CD14-positive monocyte (primary cell): ENCODE measurements around the gene DYRK1B. TPM values are rescaled to one million over a fixed set of nuclear protein-coding genes. Genes with fewer than 3 reads are reported as not detected.

Experiments used
- DNase-seq, 3 donors: peaks; one replicate each; pipeline ENCODE4 v3.0.0-alpha.2; 2011 to 2022
- H2AFZ ChIP-seq: 2 replicates; pipeline ENCODE4 v1.6.0; 2012; ENCODE audit warnings: mild to moderate bottlenecking, low read depth, low read length, inconsistent platforms; ENCODE audit not compliant: insufficient read depth, poor library complexity, severe bottlenecking
- H3K27ac ChIP-seq, 2 donors: 1 replicate in 1 of 2; 2 replicates in 1 of 2; pipeline ENCODE4 v1.5.1; 2012 to 2013; ENCODE audit warnings: low read length in 2 of 2, control low read depth in 1 of 2, inconsistent platforms in 1 of 2, low read depth in 1 of 2, mild to moderate bottlenecking in 1 of 2
- H3K27me3 ChIP-seq, 2 donors: one replicate each; pipeline versions ENCODE4 v1.6.0 to v1.6.1; 2011 to 2013; ENCODE audit warnings: low read length in 2 of 2; ENCODE audit not compliant: control insufficient read depth in 2 of 2, insufficient read depth in 2 of 2
- H3K36me3 ChIP-seq, 2 donors: replicated peaks in 1 of 2; 1 replicate in 1 of 2; 2 replicates in 1 of 2; pipeline versions ENCODE4 v1.5.1 to v1.6.1; 2012 to 2013; ENCODE audit warnings: low read length in 2 of 2, control low read depth in 1 of 2, inconsistent platforms in 1 of 2, mild to moderate bottlenecking in 1 of 2; ENCODE audit not compliant: insufficient read depth in 2 of 2, control insufficient read depth in 1 of 2
- H3K4me1 ChIP-seq, 2 donors: 1 replicate in 1 of 2; 2 replicates in 1 of 2; pipeline versions ENCODE4 v1.5.1 to v1.6.1; 2012 to 2013; ENCODE audit warnings: low read length in 2 of 2, control low read depth in 1 of 2, inconsistent platforms in 1 of 2, mild to moderate bottlenecking in 1 of 2, moderate library complexity in 1 of 2; ENCODE audit not compliant: insufficient read depth in 2 of 2, control insufficient read depth in 1 of 2
- H3K4me2 ChIP-seq: replicated peaks from 2 replicates; pipeline ENCODE3; 2012; ENCODE audit warnings: low read length, moderate library complexity, mild to moderate bottlenecking; ENCODE audit not compliant: poor library complexity, severe bottlenecking; ENCODE audit errors: extremely low read depth
- H3K4me3 ChIP-seq, 3 experiments: fragments of 200-600 bp in 1 of 3; sonication (generic) in 1 of 3; replicated peaks in 1 of 3; 1 replicate in 2 of 3; 2 replicates in 1 of 3; pipeline ENCODE4 v1.5.1; 2011 to 2013; ENCODE audit warnings: low read length in 3 of 3, mild to moderate bottlenecking in 3 of 3, control low read depth in 2 of 3, low read depth in 2 of 3, inconsistent platforms in 1 of 3, moderate library complexity in 1 of 3
- H3K79me2 ChIP-seq: 2 replicates; pipeline ENCODE4 v1.6.0; 2012; ENCODE audit warnings: mild to moderate bottlenecking, control low read depth, inconsistent platforms, low read length, moderate library complexity; ENCODE audit not compliant: insufficient read depth
- H3K9ac ChIP-seq: 2 replicates; pipeline ENCODE4 v1.6.0; 2017; ENCODE audit warnings: low read length, mild to moderate bottlenecking; ENCODE audit not compliant: insufficient read depth, poor library complexity, severe bottlenecking
- H3K9me3 ChIP-seq, 2 donors: replicated peaks in 1 of 2; 1 replicate in 1 of 2; 2 replicates in 1 of 2; pipeline versions ENCODE4 v1.5.1 to v1.6.1; 2012 to 2013; ENCODE audit warnings: low read length in 2 of 2, control low read depth in 1 of 2; ENCODE audit not compliant: control insufficient read depth in 1 of 2, insufficient read depth in 1 of 2
- H4K20me1 ChIP-seq: 2 replicates; pipeline ENCODE4 v1.6.0; 2012; ENCODE audit warnings: mild to moderate bottlenecking, low read length, control low read depth, moderate library complexity; ENCODE audit not compliant: insufficient read depth
- H3K27ac Mint-ChIP-seq, 7 donors: one replicate each; pipeline ENCODE4 v1.8.0; 2020; ENCODE audit warnings: mild to moderate bottlenecking in 7 of 7, mixed read lengths in 7 of 7, moderate library complexity in 6 of 7, inconsistent platforms in 2 of 7
- H3K27me3 Mint-ChIP-seq, 3 donors: one replicate each; pipeline ENCODE4 v1.8.0; 2021 to 2022; ENCODE audit warnings: low read depth in 3 of 3, mild to moderate bottlenecking in 3 of 3, mixed read lengths in 3 of 3, moderate library complexity in 3 of 3, inconsistent platforms in 1 of 3
- H3K36me3 Mint-ChIP-seq, 2 donors: one replicate each; pipeline ENCODE4 v1.8.0; 2020; ENCODE audit warnings: mixed read lengths in 2 of 2, inconsistent platforms in 1 of 2, mild to moderate bottlenecking in 1 of 2
- H3K4me1 Mint-ChIP-seq: one replicate; pipeline ENCODE4 v1.8.0; 2020; ENCODE audit warnings: mild to moderate bottlenecking, mixed read lengths
- H3K4me3 Mint-ChIP-seq, 2 donors: one replicate each; pipeline ENCODE4 v1.8.0; 2020; ENCODE audit warnings: mild to moderate bottlenecking in 2 of 2, mixed read lengths in 2 of 2, moderate library complexity in 1 of 2
- H3K9me3 Mint-ChIP-seq, 7 donors: one replicate each; pipeline ENCODE4 v1.8.0; 2020 to 2022; ENCODE audit warnings: mixed read lengths in 7 of 7, mild to moderate bottlenecking in 6 of 7, moderate library complexity in 6 of 7, inconsistent platforms in 2 of 7
- CTCF ChIP-seq: fragments of 200-600 bp; IDR thresholded peaks from one replicate; pipeline ENCODE4 v1.8.0; 2022; ENCODE audit warnings: antibody characterized with exemption, mild to moderate bottlenecking
- WGBS: methylation state at CpG from one replicate; pipeline ENCODE4 v1.1.5; 2013; ENCODE audit warnings: missing lambda C conversion rate; ENCODE audit not compliant: insufficient coverage; 5-methylcytosine and 5-hydroxymethylcytosine counted together
- intact Hi-C, 2 donors: fragments of 100-400 bp; cut with micrococcal nuclease; formaldehyde crosslinking; loops; one replicate each; pipeline versions ENCODE4 v1.15.0 to v1.15.1; 2023
- polyA plus RNA-seq, 3 donors: library from polyadenylated mRNA; depleted of rRNA in 1 of 3; unstranded in 2 of 3; stranded (reverse) in 1 of 3; fragments of 300-500 nt in 2 of 3; fragments of >200 nt in 1 of 3; fragmentation: Illumina TruSeq in 2 of 3; gene quantifications; 1 replicate in 2 of 3; 2 replicates in 1 of 3; pipeline ENCODE4 v1.2.3, GENCODE V29; 2012 to 2021

Gene DYRK1B
- polyA plus RNA-seq, 3 donors: 4.2 to 13.6 (median 6.5) TPM

GRCh38 chr19:39841041-39841440, 7.1 kb upstream of the DYRK1B start:
- Mint-ChIP-seq H3K4me1 (peaks cover 35% of the 10 kb centered on the region), H3K4me3 (no peak overlapping the region), H3K36me3 (peaks cover 38 to 43% of the 10 kb centered on the region in 2 donors), H3K27me3 (no peaks in the 10 kb centered on the region), H3K9me3 (peaks cover 0 to 1% (median 0%) of the 10 kb centered on the region in 7 donors), H3K27ac (no peak overlapping the region)
- no peak overlapping the region for H3K4me2 ChIP-seq
- H3K9me3 ChIP-seq: no peaks in the 10 kb centered on the region
- TF ChIP-seq CTCF: no peak
- no peak overlapping the region for H3K9ac ChIP-seq
- no peak for DNase-seq
- peaks cover 13% of the 10 kb centered on the region for H4K20me1 ChIP-seq
- no CpG with 5 or more reads among the region's 4 CpGs for WGBS
- H3K4me1 ChIP-seq: peaks cover 19 to 25% of the 10 kb centered on the region in 2 donors
- H3K27me3 ChIP-seq: no peaks in the 10 kb centered on the region
- H3K79me2 ChIP-seq: peaks cover 59% of the 10 kb centered on the region
- peaks cover 42 to 47% of the 10 kb centered on the region in 2 donors for H3K36me3 ChIP-seq
- no peak overlapping the region for H3K4me3 ChIP-seq
- no peak overlapping the region for H2AFZ ChIP-seq
- intact Hi-C loops: loop anchor here in 1 of 2 donors (5.0 kb wide), 1 partner anchor 49 kb away; no protein-coding TSS in a partner anchor
- no peak overlapping the region for H3K27ac ChIP-seq

GRCh38 chr19:39840492-39840891, 6.5 kb upstream of the DYRK1B start:
- peaks cover 53% of the 10 kb centered on the region for H3K79me2 ChIP-seq
- H3K4me2 ChIP-seq: no peak overlapping the region
- 99% methylated on average over 15 of the region's 17 CpGs for WGBS
- peaks cover 45 to 52% of the 10 kb centered on the region in 2 donors for H3K36me3 ChIP-seq
- Mint-ChIP-seq H3K27me3 (no peaks in the 10 kb centered on the region), H3K4me1 (peaks cover 31% of the 10 kb centered on the region), H3K27ac (peak overlapping the region in 2 of 7 donors; percentile 29 to 36), H3K36me3 (peaks cover 38 to 43% of the 10 kb centered on the region in 2 donors), H3K9me3 (peaks cover 0 to 1% (median 0%) of the 10 kb centered on the region in 7 donors), H3K4me3 (no peak overlapping the region)
- no peak overlapping the region for H3K9ac ChIP-seq
- H3K27ac ChIP-seq: no peak overlapping the region
- peaks cover 13 to 19% of the 10 kb centered on the region in 2 donors for H3K4me1 ChIP-seq
- intact Hi-C loops: loop anchor here in 1 of 2 donors (5.0 kb wide), 1 partner anchor 48 kb away; no protein-coding TSS in a partner anchor
- H3K27me3 ChIP-seq: no peaks in the 10 kb centered on the region
- DNase-seq: no peak
- H3K4me3 ChIP-seq: no peak overlapping the region
- no peak overlapping the region for H2AFZ ChIP-seq
- no peak for TF ChIP-seq CTCF
- peaks cover 13% of the 10 kb centered on the region for H4K20me1 ChIP-seq
- H3K9me3 ChIP-seq: no peaks in the 10 kb centered on the region
